DND-41 (cell line): ENCODE measurements around the gene RANBP17.

ENCODE experiments used
- EZH2 ChIP-seq: IDR thresholded peaks from 3 replicates; pipeline ENCODE4 v1.6.1; 2012; ENCODE audit warnings: borderline replicate concordance, low read depth, mild to moderate bottlenecking, moderate library complexity, low read length, inconsistent platforms; ENCODE audit not compliant: severe bottlenecking
- TF ChIP-seq, protein P1 (sequence below): IDR thresholded peaks from 2 replicates; pipeline ENCODE4 v1.5.1; 2012; ENCODE audit warnings: borderline replicate concordance, low read length, moderate library complexity, mild to moderate bottlenecking; ENCODE audit not compliant: poor library complexity, severe bottlenecking; ENCODE audit errors: extremely low read depth

DNA sequence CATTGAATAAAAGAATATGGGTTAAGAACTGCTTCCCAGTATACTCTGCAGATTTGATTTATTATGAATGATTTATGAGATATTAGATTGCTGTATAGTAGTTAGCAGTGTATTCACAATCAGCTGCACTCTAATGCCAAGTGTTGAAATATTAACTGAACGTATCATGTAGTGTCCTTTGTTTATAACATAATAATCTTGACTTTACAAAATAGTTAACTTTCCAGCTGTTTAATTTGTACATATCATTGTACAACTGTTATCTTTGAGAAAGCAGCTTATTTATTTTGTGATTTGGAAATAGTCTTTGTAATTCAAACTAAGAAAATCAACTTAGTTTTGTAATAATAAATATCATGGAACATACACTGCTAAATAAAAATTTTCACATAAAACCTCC lies 219.5 kb downstream of the RANBP17 start:
- TF ChIP-seq, protein P1, sequence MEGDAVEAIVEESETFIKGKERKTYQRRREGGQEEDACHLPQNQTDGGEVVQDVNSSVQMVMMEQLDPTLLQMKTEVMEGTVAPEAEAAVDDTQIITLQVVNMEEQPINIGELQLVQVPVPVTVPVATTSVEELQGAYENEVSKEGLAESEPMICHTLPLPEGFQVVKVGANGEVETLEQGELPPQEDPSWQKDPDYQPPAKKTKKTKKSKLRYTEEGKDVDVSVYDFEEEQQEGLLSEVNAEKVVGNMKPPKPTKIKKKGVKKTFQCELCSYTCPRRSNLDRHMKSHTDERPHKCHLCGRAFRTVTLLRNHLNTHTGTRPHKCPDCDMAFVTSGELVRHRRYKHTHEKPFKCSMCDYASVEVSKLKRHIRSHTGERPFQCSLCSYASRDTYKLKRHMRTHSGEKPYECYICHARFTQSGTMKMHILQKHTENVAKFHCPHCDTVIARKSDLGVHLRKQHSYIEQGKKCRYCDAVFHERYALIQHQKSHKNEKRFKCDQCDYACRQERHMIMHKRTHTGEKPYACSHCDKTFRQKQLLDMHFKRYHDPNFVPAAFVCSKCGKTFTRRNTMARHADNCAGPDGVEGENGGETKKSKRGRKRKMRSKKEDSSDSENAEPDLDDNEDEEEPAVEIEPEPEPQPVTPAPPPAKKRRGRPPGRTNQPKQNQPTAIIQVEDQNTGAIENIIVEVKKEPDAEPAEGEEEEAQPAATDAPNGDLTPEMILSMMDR, result no peak
- no peak for TF ChIP-seq EZH2
